ENCODE data around the gene SPON2. TPM values are rescaled to one million over a fixed set of nuclear protein-coding genes. Genes with fewer than 3 reads are reported as not detected.

SPON2 gene
- total RNA-seq, 2 experiments from 2014 or later = 12.8 to 15.7 TPM

GRCh38 chr4:1151541-1151940, 20.8 kb downstream of the SPON2 start:
- ATAC-seq (ENCODE audit: poor library complexity) (no peak), DNase-seq (no peak)
- Mint-ChIP-seq H3K27me3 (peaks cover 19% of the 10 kb centered on the region), H3K9me3 (no peaks in the 10 kb centered on the region), H3K4me1 (ENCODE audit: low read depth) (no peaks in the 10 kb centered on the region), H3K36me3 (ENCODE audit: low read depth) (no peaks in the 10 kb centered on the region), H3K4me3 (no peak overlapping the region), H3K27ac (no peak overlapping the region)
- no peak overlapping the region for H3K27ac ChIP-seq (ENCODE audit: low read depth in 1 of 2, low read length in 2 of 2)
- H3K9me3 ChIP-seq (ENCODE audit: control insufficient read depth in 1 of 2, insufficient read depth in 1 of 2, low read length in 2 of 2) = peaks cover 0 to 22% of the 10 kb centered on the region in 2 experiments
- ChIA-PET CTCF (no interaction called here), POLR2A (interaction anchor here (1.3 kb wide), 1 partner anchor 9 kb away, joined by 4 read pairs; no protein-coding TSS in a partner anchor)
- intact Hi-C loops (cut with DNase I, micrococcal nuclease) = no loop called here
- TF ChIP-seq CTCF (IDR thresholded peaks at IDR 0.05) = no peak
- H3K27me3 ChIP-seq (ENCODE audit: control insufficient read depth in 1 of 2, insufficient read depth in 2 of 2, low read length in 2 of 2) = no peaks in the 10 kb centered on the region
- no peaks in the 10 kb centered on the region for H3K4me1 ChIP-seq (ENCODE audit: insufficient read depth, low read length)
- H3K36me3 ChIP-seq (ENCODE audit: insufficient read depth, low read length) = no peaks in the 10 kb centered on the region
- H3K4me3 ChIP-seq (ENCODE audit: low read length) = no peak overlapping the region

GRCh38 chr4:1150875-1151274, 21.5 kb downstream of the SPON2 start:
- ChIA-PET POLR2A (interaction anchor here (1.3 kb wide), 1 partner anchor 10 kb away, joined by 4 read pairs; no protein-coding TSS in a partner anchor), CTCF (no interaction called here)
- H3K9me3 ChIP-seq (ENCODE audit: control insufficient read depth in 1 of 2, insufficient read depth in 1 of 2, low read length in 2 of 2) = peaks cover 0 to 22% of the 10 kb centered on the region in 2 experiments
- DNase-seq = no peak
- Mint-ChIP-seq H3K4me1 (ENCODE audit: low read depth) (no peaks in the 10 kb centered on the region), H3K36me3 (ENCODE audit: low read depth) (no peaks in the 10 kb centered on the region), H3K27me3 (peaks cover 22% of the 10 kb centered on the region), H3K27ac (no peak overlapping the region), H3K9me3 (no peaks in the 10 kb centered on the region), H3K4me3 (no peak overlapping the region)
- TF ChIP-seq CTCF (IDR thresholded peaks at IDR 0.05) = no peak
- H3K4me1 ChIP-seq (ENCODE audit: insufficient read depth, low read length) = no peaks in the 10 kb centered on the region
- intact Hi-C loops (cut with DNase I, micrococcal nuclease) = no loop called here
- no peak overlapping the region for H3K27ac ChIP-seq (ENCODE audit: low read depth in 1 of 2, low read length in 2 of 2)
- H3K4me3 ChIP-seq (ENCODE audit: low read length) = no peak overlapping the region
- no peaks in the 10 kb centered on the region for H3K27me3 ChIP-seq (ENCODE audit: control insufficient read depth in 1 of 2, insufficient read depth in 2 of 2, low read length in 2 of 2)
- no peak for ATAC-seq (ENCODE audit: poor library complexity)
- H3K36me3 ChIP-seq (ENCODE audit: insufficient read depth, low read length) = no peaks in the 10 kb centered on the region

GRCh38 chr4:1139860-1140259, 32.5 kb downstream of the SPON2 start:
- Histone ChIP-seq H3K27me3 (ENCODE audit: control insufficient read depth in 1 of 2, insufficient read depth in 2 of 2, low read length in 2 of 2) (peaks cover 0 to 4% of the 10 kb centered on the region in 2 experiments), H3K9me3 (ENCODE audit: control insufficient read depth in 1 of 2, insufficient read depth in 1 of 2, low read length in 2 of 2) (peaks cover 0 to 5% of the 10 kb centered on the region in 2 experiments), H3K27ac (ENCODE audit: low read depth in 1 of 2, low read length in 2 of 2) (no peak overlapping the region), H3K4me1 (ENCODE audit: insufficient read depth, low read length) (peaks cover 8% of the 10 kb centered on the region), H3K36me3 (ENCODE audit: insufficient read depth, low read length) (no peaks in the 10 kb centered on the region), H3K4me3 (ENCODE audit: low read length) (no peak overlapping the region)
- Mint-ChIP-seq H3K36me3 (ENCODE audit: low read depth) (no peaks in the 10 kb centered on the region), H3K4me3 (no peak overlapping the region), H3K27ac (no peak overlapping the region), H3K9me3 (no peaks in the 10 kb centered on the region), H3K27me3 (no peaks in the 10 kb centered on the region), H3K4me1 (ENCODE audit: low read depth) (peaks cover 25% of the 10 kb centered on the region)
- CTCF ChIA-PET = no interaction called here
- DNase-seq (no peak), ATAC-seq (ENCODE audit: poor library complexity) (no peak)
- TF ChIP-seq CTCF (IDR thresholded peaks at IDR 0.05) = no peak
- POLR2A ChIA-PET = no interaction called here
- intact Hi-C loops (cut with DNase I, micrococcal nuclease) = no loop called here

Measured in CD4-positive, alpha-beta T cell (primary cell).